ENCODE results near the gene KRT38. TPM values are rescaled to one million over a fixed set of nuclear protein-coding genes. Genes with fewer than 3 reads are reported as not detected.

The KRT38 gene
- total RNA-seq, 4 donors from 2014 or later, result 1.6 to 21.6 (median 3.9) TPM; not detected in 1

DNA sequence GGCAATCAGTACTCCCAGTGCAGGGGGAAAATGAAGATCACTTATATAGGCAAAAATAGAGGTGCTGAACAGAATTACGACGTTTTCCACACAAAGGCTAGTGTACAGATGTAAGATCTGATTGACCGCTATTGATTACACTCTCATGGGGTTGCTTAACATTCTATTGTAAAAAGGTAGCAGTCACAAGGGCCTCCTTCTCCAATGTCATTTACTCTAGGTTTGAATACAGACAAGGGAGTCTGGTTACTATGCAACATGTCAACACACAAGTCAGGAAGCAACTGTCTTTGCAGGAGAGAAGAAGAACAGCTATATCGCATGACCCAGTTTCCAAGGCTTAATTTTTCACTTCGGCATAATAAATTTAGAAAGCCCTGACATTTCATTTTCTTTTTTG is 24.3 kb downstream of the KRT38 start:
- 76% methylated on average over 5 of the region's 5 CpGs for WGBS
- no peak for DNase-seq (ENCODE audit: low spot score in 2 of 2)
- TF ChIP-seq CTCF (IDR thresholded peaks at IDR 0.05), result no peak
- no peak for TF ChIP-seq EP300 (IDR thresholded peaks at IDR 0.05)
- no peak for TF ChIP-seq POLR2AphosphoS5 (IDR thresholded peaks at IDR 0.05)
- no peak for TF ChIP-seq POLR2A (IDR thresholded peaks at IDR 0.05)
- Histone ChIP-seq H3K27me3 (no peaks in the 10 kb centered on the region), H3K4me1 (peaks cover 30% of the 10 kb centered on the region), H3K27ac (no peak overlapping the region), H3K9me3 (no peaks in the 10 kb centered on the region), H3K4me3 (no peak overlapping the region), H3K36me3 (no peaks in the 10 kb centered on the region)

- H3K27me3 ChIP-seq, result no peaks in the 10 kb centered on the region
- H3K4me1 ChIP-seq, result peaks cover 28% of the 10 kb centered on the region
- WGBS, result 80% methylated on average over 3 of the region's 3 CpGs
- TF ChIP-seq EP300 (IDR thresholded peaks at IDR 0.05), result no peak
- TF ChIP-seq CTCF (IDR thresholded peaks at IDR 0.05), result no peak
- no peak for TF ChIP-seq POLR2A (IDR thresholded peaks at IDR 0.05)
- no peak for TF ChIP-seq POLR2AphosphoS5 (IDR thresholded peaks at IDR 0.05)
- no peak overlapping the region for H3K4me3 ChIP-seq
- no peaks in the 10 kb centered on the region for H3K9me3 ChIP-seq
- no peaks in the 10 kb centered on the region for H3K36me3 ChIP-seq
- DNase-seq (ENCODE audit: low spot score in 2 of 2), result no peak
- H3K27ac ChIP-seq, result no peak overlapping the region
Observed at GRCh38 chr17:41415833-41416335, 24.9 kb downstream of the KRT38 start.

GRCh38 chr17:41415411-41415810 is 25.4 kb downstream of the KRT38 start:
- no peak overlapping the region for H3K27ac ChIP-seq
- WGBS, result 71% methylated on average over 4 of the region's 4 CpGs
- DNase-seq (ENCODE audit: low spot score in 2 of 2), result no peak

GRCh38 chr17:41413982-41414381 is 26.8 kb downstream of the KRT38 start:
- no peaks in the 10 kb centered on the region for H3K9me3 ChIP-seq
- peaks cover 12% of the 10 kb centered on the region for H3K4me1 ChIP-seq
- WGBS, result 71% methylated on average over 1 of the region's 2 CpGs
- H3K4me3 ChIP-seq, result no peak overlapping the region
- TF ChIP-seq POLR2A (IDR thresholded peaks at IDR 0.05) (no peak), EP300 (IDR thresholded peaks at IDR 0.05) (no peak), POLR2AphosphoS5 (IDR thresholded peaks at IDR 0.05) (no peak), CTCF (IDR thresholded peaks at IDR 0.05) (no peak)
- H3K27ac ChIP-seq, result no peak overlapping the region
- no peak for DNase-seq (ENCODE audit: low spot score in 2 of 2)
- no peaks in the 10 kb centered on the region for H3K36me3 ChIP-seq
- H3K27me3 ChIP-seq, result no peaks in the 10 kb centered on the region

More at GRCh38 chr17:41415411-41415810, 25.4 kb downstream of the KRT38 start:
- no peaks in the 10 kb centered on the region for H3K36me3 ChIP-seq
- peaks cover 23% of the 10 kb centered on the region for H3K4me1 ChIP-seq
- no peaks in the 10 kb centered on the region for H3K9me3 ChIP-seq
- no peaks in the 10 kb centered on the region for H3K27me3 ChIP-seq
- no peak overlapping the region for H3K4me3 ChIP-seq
- TF ChIP-seq POLR2AphosphoS5 (IDR thresholded peaks at IDR 0.05) (no peak), EP300 (IDR thresholded peaks at IDR 0.05) (no peak), CTCF (IDR thresholded peaks at IDR 0.05) (no peak), POLR2A (IDR thresholded peaks at IDR 0.05) (no peak)

DNA sequence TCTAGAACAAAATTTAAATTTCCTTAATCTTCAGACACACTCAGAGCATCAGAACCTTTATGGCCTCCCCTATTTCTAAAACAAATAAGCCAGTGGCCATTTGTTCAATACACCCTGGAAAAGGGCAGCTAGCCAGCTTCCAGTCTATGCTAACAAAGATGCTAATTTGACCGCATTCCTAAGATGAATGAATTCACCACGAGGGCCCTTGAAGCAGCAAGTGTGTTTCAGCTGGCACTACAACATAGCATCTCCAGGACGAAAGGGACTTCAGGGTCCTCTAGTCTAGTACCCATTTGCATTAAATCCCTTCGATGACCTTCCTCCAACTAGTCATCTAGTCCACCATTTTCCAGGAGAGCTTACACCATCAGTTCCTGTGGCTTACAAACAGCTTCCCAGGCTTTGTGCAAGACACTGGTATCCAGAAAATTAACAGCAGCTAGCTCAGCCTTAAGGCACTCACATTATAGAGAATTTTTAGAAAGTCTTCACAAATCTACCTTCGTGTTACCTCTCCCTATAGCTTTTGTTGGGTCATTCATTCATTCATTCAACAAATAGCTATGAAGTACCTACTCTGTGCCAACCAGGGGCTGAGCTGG is 27.3 kb downstream of the KRT38 start:
- H3K4me3 ChIP-seq, result no peak overlapping the region
- no peak overlapping the region for H3K27ac ChIP-seq
- 67% methylated on average over 5 of the region's 5 CpGs for WGBS
- peaks cover 12% of the 10 kb centered on the region for H3K4me1 ChIP-seq
- no peaks in the 10 kb centered on the region for H3K27me3 ChIP-seq
- no peaks in the 10 kb centered on the region for H3K36me3 ChIP-seq
- TF ChIP-seq EP300 (IDR thresholded peaks at IDR 0.05) (no peak), CTCF (IDR thresholded peaks at IDR 0.05) (no peak)
- no peak for DNase-seq (ENCODE audit: low spot score in 2 of 2)
- H3K9me3 ChIP-seq, result no peaks in the 10 kb centered on the region
